GM12878 (cell line): ENCODE measurements around the gene STIL. TPM values are rescaled to one million over a fixed set of nuclear protein-coding genes. Genes with fewer than 3 reads are reported as not detected.

Experiments
- ATAC-seq: fragments of 200-7000 bp; cut with Tn5 transposase; 3 replicates; pipeline ENCODE4 v1.9.1; 2020; ENCODE audit warnings: mild to moderate bottlenecking, moderate library complexity
- BruUV-seq: library from RNA; stranded (reverse); fragments of 400-500 nt; replicated peaks from 2 replicates; lab custom pipeline; 2021; lab: Mats Ljungman, UMichigan
- CTCF ChIA-PET: fragments of 300-600 bp; sonication (Branson Sonifier 250); formaldehyde crosslinking; extraction: SDS; loops from one replicate; lab custom pipeline; 2021; ENCODE audit warnings: inconsistent platforms; lab: Yijun Ruan, JAX
- POLR2A ChIA-PET: fragments of 350-600 bp; formaldehyde crosslinking; extraction: SDS; loops from one replicate; lab custom pipeline; 2021; ENCODE audit warnings: inconsistent platforms; lab: Charles Lee
- RAD21 ChIA-PET: fragments of 300-600 bp; sonication (Branson Sonifier 250); formaldehyde crosslinking; loops from one replicate; lab custom pipeline; 2023; ENCODE audit warnings: antibody characterized with exemption; ENCODE audit not compliant: unreplicated experiment; lab: Charles Lee
- SMC1A ChIA-PET: fragments of 300-600 bp; sonication (Branson Sonifier 250); formaldehyde crosslinking; loops from one replicate; lab custom pipeline; 2023; ENCODE audit not compliant: unreplicated experiment, uncharacterized antibody; lab: Charles Lee
- DNase-seq: peaks from one replicate; pipeline ENCODE4 v3.0.0-alpha.2; 2011; ENCODE audit warnings: low read depth, low spot score
- FAIRE-seq: peaks from 3 replicates; lab custom pipeline; 2011; peaks lifted over from hg19 to GRCh38; lab: Jason Lieb, UNC
- H2AFZ ChIP-seq: 2 replicates; pipeline ENCODE4 v1.6.0; 2011; ENCODE audit warnings: low read depth, low read length, control low read depth; ENCODE audit not compliant: control insufficient read depth
- H3K27ac ChIP-seq: 2 replicates; pipeline ENCODE4 v1.5.1; 2011; ENCODE audit warnings: control low read depth; ENCODE audit not compliant: control insufficient read depth, insufficient read depth
- H3K27me3 ChIP-seq, 2 experiments: replicated peaks in 1 of 2; 2 replicates each; pipeline versions ENCODE4 v1.6.0 to v1.6.1; 2011; ENCODE audit warnings: low read length in 1 of 2; ENCODE audit not compliant: control insufficient read depth in 2 of 2, insufficient read depth in 2 of 2
- H3K36me3 ChIP-seq, 2 experiments: 2 replicates each; pipeline ENCODE4 v1.5.1; 2011; ENCODE audit warnings: low read length in 1 of 2; ENCODE audit not compliant: control insufficient read depth in 2 of 2, insufficient read depth in 2 of 2
- H3K4me1 ChIP-seq: 2 replicates; pipeline ENCODE4 v1.6.1; 2011; ENCODE audit warnings: mild to moderate bottlenecking, low read length, moderate library complexity, mixed read lengths; ENCODE audit not compliant: control insufficient read depth, insufficient read depth
- H3K4me2 ChIP-seq: 2 replicates; pipeline ENCODE4 v1.6.0; 2011; ENCODE audit warnings: control low read depth; ENCODE audit not compliant: control insufficient read depth, insufficient read depth
- H3K4me3 ChIP-seq: fragments of 200-600 bp; sonication (generic); 2 replicates; pipeline ENCODE4 v1.5.1; 2016
- H3K79me2 ChIP-seq: 2 replicates; pipeline ENCODE4 v1.6.0; 2011; ENCODE audit warnings: low read length; ENCODE audit not compliant: control insufficient read depth, insufficient read depth
- H3K9ac ChIP-seq: 2 replicates; pipeline ENCODE4 v1.8.0; 2011; ENCODE audit warnings: low read length, control low read depth, mixed read lengths; ENCODE audit not compliant: control insufficient read depth, insufficient read depth
- H3K9me3 ChIP-seq: replicated peaks from 3 replicates; pipeline ENCODE4 v1.5.1; 2011; ENCODE audit warnings: mild to moderate bottlenecking, low read length; ENCODE audit not compliant: control insufficient read depth, insufficient read depth
- H4K20me1 ChIP-seq: 2 replicates; pipeline ENCODE4 v1.6.0; 2011; ENCODE audit not compliant: control insufficient read depth, insufficient read depth
- JUND ChIP-seq: IDR thresholded peaks from 2 replicates; pipeline ENCODE4 v1.6.1; 2012; ENCODE audit warnings: low read depth, mild to moderate bottlenecking, low read length, improper control_type of control experiment, moderate library complexity
- ZSCAN29 ChIP-seq: fragments of 450-650 bp; IDR thresholded peaks from 2 replicates; pipeline ENCODE4 v1.6.1; 2017; ENCODE audit warnings: mild to moderate bottlenecking, moderate library complexity
- WGBS: methylation state at CpG from one replicate; pipeline ENCODE4 v1.1.6; 2016; ENCODE audit warnings: low lambda C conversion rate; ENCODE audit not compliant: insufficient replicate concordance, insufficient coverage; ENCODE audit errors: missing lambda C conversion rate; 5-methylcytosine and 5-hydroxymethylcytosine counted together
- in situ Hi-C: fragments of 300-500 bp; cut with MboI; formaldehyde crosslinking; loops from 9 replicates; pipeline ENCODE4 v1.14.3; 2018; ENCODE audit warnings: mixed read lengths
- intact Hi-C: fragments of 100-400 bp; cut with micrococcal nuclease; formaldehyde crosslinking; loops from one replicate; pipeline ENCODE4 v1.14.2; 2022; ENCODE audit not compliant: unreplicated experiment
- polyA plus RNA-seq, 11 experiments: library from polyadenylated mRNA; depleted of rRNA in 4 of 11; unstranded in 6 of 11; stranded (reverse) in 5 of 11; fragments of >200 nt; fragmentation: Nextera tagmentation in 4 of 11; fragmentation: Illumina TruSeq in 1 of 11; extraction: Ambion mirVana in 4 of 11; extraction: Trizol in 1 of 11; gene quantifications; 1 replicate in 1 of 11; 2 replicates in 10 of 11; pipeline versions ENCODE4 v1.2.1 to v1.2.3, GENCODE V29; 2011 to 2016; ENCODE audit warnings: inconsistent platforms in 2 of 11, missing spikeins in 2 of 11, low read depth in 1 of 11
- total RNA-seq, 4 experiments: library from RNA; depleted of rRNA in 3 of 4; stranded (reverse); fragments of >200 nt in 3 of 4; fragmentation: Illumina TruSeq in 1 of 4; extraction: Trizol in 1 of 4; gene quantifications; 2 replicates each; pipeline versions ENCODE4 v1.2.1 to v1.2.3, GENCODE V29; 2013 to 2021
- TF ChIP-seq, protein P1 (sequence below): IDR thresholded peaks from 2 replicates; pipeline ENCODE4 v1.6.1; 2011; ENCODE audit warnings: mild to moderate bottlenecking, low read depth, low read length, moderate library complexity; ENCODE audit not compliant: insufficient replicate concordance
- TF ChIP-seq, protein P2 (sequence below): fragments of 450-650 bp; IDR thresholded peaks from 2 replicates; pipeline ENCODE4 v1.6.1; 2017; ENCODE audit warnings: borderline replicate concordance

STIL gene
- total and polyA plus RNA-seq, 10 of the 15 experiments (the other 5 are each of a cell fraction or from before 2014, with no cell fraction given), result 6.0 to 35.1 (median 26.5) TPM

DNA sequence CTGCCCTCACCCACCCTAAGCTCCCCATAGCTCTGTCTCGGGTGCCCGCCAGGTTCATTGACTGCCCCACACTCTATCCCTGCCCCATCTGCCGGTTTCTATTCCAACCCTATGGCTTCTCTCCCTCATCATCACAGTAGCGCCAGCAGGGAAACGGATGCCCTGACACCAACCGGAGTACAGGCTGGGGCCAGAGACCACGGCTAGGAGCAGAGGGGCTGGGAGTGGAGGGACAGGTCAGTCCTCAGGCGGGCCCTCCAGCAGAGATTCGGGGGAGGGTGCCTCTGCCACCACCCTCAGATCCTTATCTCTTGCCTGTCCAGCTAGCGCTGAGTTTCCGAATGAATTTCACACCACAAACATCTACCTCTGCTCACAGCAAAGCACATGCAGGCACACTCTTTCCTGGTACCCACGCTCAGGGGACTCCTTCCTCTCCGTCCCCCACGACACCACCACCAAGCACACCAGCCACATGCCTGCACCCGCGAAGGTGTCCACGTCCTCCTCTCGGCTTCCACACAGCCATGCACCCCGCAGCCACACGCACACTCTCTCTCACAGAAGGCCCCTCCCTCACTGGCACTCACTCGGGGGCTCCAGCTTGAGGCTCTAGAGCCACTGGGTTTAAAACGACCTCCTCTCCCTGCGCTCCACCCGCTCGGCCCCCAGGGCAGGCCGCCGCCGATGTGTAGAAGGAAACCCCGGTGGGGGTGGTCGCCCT, 89.1 kb downstream of the STIL start:
- Histone ChIP-seq H3K4me3 (no peak overlapping the region), H3K4me2 (no peak overlapping the region), H3K27ac (no peak overlapping the region), H3K27me3 (peaks cover 11 to 24% of the 10 kb centered on the region in 2 experiments), H2AFZ (no peak overlapping the region), H3K4me1 (no peaks in the 10 kb centered on the region), H3K9ac (no peak overlapping the region), H4K20me1 (no peaks in the 10 kb centered on the region), H3K36me3 (no peaks in the 10 kb centered on the region), H3K79me2 (no peaks in the 10 kb centered on the region), H3K9me3 (no peaks in the 10 kb centered on the region)
- FAIRE-seq (no peak), ATAC-seq (no peak), DNase-seq (no peak)
- 36% methylated on average over 29 of the region's 30 CpGs for WGBS
- RAD21 ChIA-PET, result no interaction called here
- POLR2A ChIA-PET, result no interaction called here
- CTCF ChIA-PET, result no interaction called here
- in situ Hi-C loops, result no loop called here
- SMC1A ChIA-PET, result no interaction called here
- intact Hi-C loops, result no loop called here
- TF ChIP-seq, protein P1, sequence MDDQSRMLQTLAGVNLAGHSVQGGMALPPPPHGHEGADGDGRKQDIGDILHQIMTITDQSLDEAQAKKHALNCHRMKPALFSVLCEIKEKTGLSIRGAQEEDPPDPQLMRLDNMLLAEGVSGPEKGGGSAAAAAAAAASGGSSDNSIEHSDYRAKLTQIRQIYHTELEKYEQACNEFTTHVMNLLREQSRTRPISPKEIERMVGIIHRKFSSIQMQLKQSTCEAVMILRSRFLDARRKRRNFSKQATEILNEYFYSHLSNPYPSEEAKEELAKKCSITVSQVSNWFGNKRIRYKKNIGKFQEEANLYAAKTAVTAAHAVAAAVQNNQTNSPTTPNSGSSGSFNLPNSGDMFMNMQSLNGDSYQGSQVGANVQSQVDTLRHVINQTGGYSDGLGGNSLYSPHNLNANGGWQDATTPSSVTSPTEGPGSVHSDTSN, result no peak
- no TSS peak for BruUV-seq

DNA sequence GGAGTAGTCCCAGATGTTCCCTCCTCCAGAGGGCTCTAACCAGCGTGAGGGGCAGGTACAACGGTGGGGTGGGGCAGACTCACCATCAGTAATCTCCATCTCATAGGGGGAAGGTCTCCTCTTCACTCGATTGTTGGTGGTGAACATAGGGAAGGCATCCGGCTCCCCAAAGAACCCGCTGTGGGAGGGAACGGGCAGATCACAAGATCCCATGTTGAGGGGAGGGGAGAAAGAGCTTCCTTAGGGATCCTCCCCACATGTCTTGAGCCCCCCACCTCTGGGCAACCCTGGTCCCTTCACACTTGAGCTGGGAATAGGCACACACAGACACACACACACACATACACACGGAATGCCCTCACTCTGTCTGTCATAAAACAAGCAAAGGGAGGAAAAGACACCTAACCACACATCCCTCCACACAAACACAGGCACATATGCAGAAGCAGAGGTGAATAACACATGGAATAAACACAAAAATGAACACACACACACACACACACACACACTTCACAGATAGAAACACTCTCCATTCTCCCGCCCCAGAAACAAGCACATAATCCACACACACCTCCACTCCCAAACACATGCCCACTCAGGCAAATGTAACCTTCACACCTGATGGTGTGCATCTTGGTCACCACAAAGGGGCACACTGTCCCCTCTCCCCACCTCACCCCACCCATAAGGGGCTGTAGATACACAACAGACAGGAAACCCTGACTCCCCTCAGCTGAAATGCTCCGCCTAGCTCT, 89.8 kb downstream of the STIL start:
- no peak overlapping the region for H2AFZ ChIP-seq
- CTCF ChIA-PET, result no interaction called here

More for the DNA sequence above, 89.8 kb downstream of the STIL start:
- Histone ChIP-seq H3K9me3 (no peaks in the 10 kb centered on the region), H3K4me2 (no peak overlapping the region), H3K4me3 (no peak overlapping the region), H3K27ac (no peak overlapping the region), H3K79me2 (no peaks in the 10 kb centered on the region), H3K36me3 (no peaks in the 10 kb centered on the region), H3K4me1 (no peaks in the 10 kb centered on the region), H4K20me1 (no peaks in the 10 kb centered on the region), H3K9ac (no peak overlapping the region), H3K27me3 (peaks cover 7 to 23% of the 10 kb centered on the region in 2 experiments)
- TF ChIP-seq ZSCAN29, result no peak
- no peak for TF ChIP-seq JUND
- TF ChIP-seq, protein P2, sequence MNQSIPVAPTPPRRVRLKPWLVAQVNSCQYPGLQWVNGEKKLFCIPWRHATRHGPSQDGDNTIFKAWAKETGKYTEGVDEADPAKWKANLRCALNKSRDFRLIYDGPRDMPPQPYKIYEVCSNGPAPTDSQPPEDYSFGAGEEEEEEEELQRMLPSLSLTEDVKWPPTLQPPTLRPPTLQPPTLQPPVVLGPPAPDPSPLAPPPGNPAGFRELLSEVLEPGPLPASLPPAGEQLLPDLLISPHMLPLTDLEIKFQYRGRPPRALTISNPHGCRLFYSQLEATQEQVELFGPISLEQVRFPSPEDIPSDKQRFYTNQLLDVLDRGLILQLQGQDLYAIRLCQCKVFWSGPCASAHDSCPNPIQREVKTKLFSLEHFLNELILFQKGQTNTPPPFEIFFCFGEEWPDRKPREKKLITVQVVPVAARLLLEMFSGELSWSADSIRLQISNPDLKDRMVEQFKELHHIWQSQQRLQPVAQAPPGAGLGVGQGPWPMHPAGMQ, result no peak
- FAIRE-seq, result no peak
- intact Hi-C loops, result no loop called here
- ChIA-PET RAD21 (no interaction called here), POLR2A (no interaction called here), SMC1A (no interaction called here)
- in situ Hi-C loops, result no loop called here
- WGBS, result 40% methylated on average over 9 of the region's 9 CpGs
- no TSS peak for BruUV-seq
- DNase-seq, result no peak
- ATAC-seq, result no peak
